Endothelial cell of umbilical vein (primary cell): ENCODE measurements around the gene SPRN. TPM values are rescaled to one million over a fixed set of nuclear protein-coding genes. Genes with fewer than 3 reads are reported as not detected.
"Not testable (repeated sequence)": the region's sequence is repeated elsewhere in the genome, so short reads cannot be mapped to it uniquely, and the experiment has no call there.

Experiments
- BruUV-seq: library from RNA; stranded (reverse); fragments of 400-500 nt; replicated peaks from 2 replicates; lab custom pipeline; 2021; lab: Mats Ljungman, UMichigan
- CTCF ChIA-PET: fragments of 300-600, 350-600 bp; sonication (Branson Sonifier 250); formaldehyde crosslinking; loops from one replicate; lab custom pipeline; 2021; ENCODE audit warnings: antibody characterized with exemption, inconsistent platforms; lab: Charles Lee
- POLR2A ChIA-PET: fragments of 300-600, 350-600 bp; sonication (Branson Sonifier 250); formaldehyde crosslinking; loops from one replicate; lab custom pipeline; 2021; ENCODE audit warnings: antibody characterized with exemption, inconsistent platforms; lab: Charles Lee
- DNase-seq: peaks from one replicate; pipeline ENCODE4 v3.0.0-alpha.2; 2011; ENCODE audit warnings: low read depth, low spot score
- FAIRE-seq: peaks from 2 replicates; lab custom pipeline; 2011; peaks lifted over from hg19 to GRCh38; lab: Jason Lieb, UNC
- H2AFZ ChIP-seq: 2 replicates; pipeline ENCODE4 v1.6.0; 2012; ENCODE audit warnings: low read depth, low read length, control low read depth, inconsistent platforms
- H3K27ac ChIP-seq: 2 replicates; pipeline ENCODE4 v1.5.1; 2011; ENCODE audit warnings: low read depth, mild to moderate bottlenecking, control low read depth, low read length, moderate library complexity; ENCODE audit not compliant: insufficient read depth
- H3K27me3 ChIP-seq, 2 experiments: 2 replicates each; pipeline versions ENCODE4 v1.6.0 to v1.6.1; 2011; ENCODE audit warnings: low read length in 2 of 2, mixed read lengths in 1 of 2; ENCODE audit not compliant: control insufficient read depth in 2 of 2, insufficient read depth in 2 of 2
- H3K36me3 ChIP-seq, 2 experiments: 2 replicates in 1 of 2; 3 replicates in 1 of 2; pipeline ENCODE4 v1.5.1; 2011; ENCODE audit warnings: low read length in 2 of 2, mild to moderate bottlenecking in 1 of 2, moderate library complexity in 1 of 2; ENCODE audit not compliant: control insufficient read depth in 2 of 2, insufficient read depth in 2 of 2; ENCODE audit errors: extremely low read depth in 1 of 2
- H3K4me1 ChIP-seq: 3 replicates; pipeline ENCODE4 v1.5.1; 2011; ENCODE audit warnings: mild to moderate bottlenecking, low read length; ENCODE audit not compliant: control insufficient read depth, insufficient read depth; ENCODE audit errors: extremely low read depth
- H3K4me2 ChIP-seq: 2 replicates; pipeline ENCODE4 v1.6.1; 2011; ENCODE audit warnings: low read length, control low read depth, mixed read lengths; ENCODE audit not compliant: insufficient read depth
- H3K4me3 ChIP-seq, 3 experiments: fragments of 200-600 bp in 1 of 3; sonication (generic), shearing (Covaris generic) in 1 of 3; replicated peaks in 1 of 3; 2 replicates each; pipeline ENCODE4 v1.5.1; 2011 to 2016; ENCODE audit warnings: control low read depth in 3 of 3, low read length in 3 of 3, mild to moderate bottlenecking in 2 of 3, inconsistent platforms in 1 of 3, low read depth in 1 of 3, moderate library complexity in 1 of 3; ENCODE audit not compliant: insufficient read depth in 1 of 3
- H3K79me2 ChIP-seq: 2 replicates; pipeline ENCODE4 v1.6.0; 2012; ENCODE audit warnings: low read length, inconsistent platforms; ENCODE audit not compliant: control insufficient read depth, insufficient read depth
- H3K9ac ChIP-seq: replicated peaks from 2 replicates; pipeline ENCODE3; 2011; ENCODE audit warnings: low read length, control low read depth; ENCODE audit not compliant: insufficient read depth; ENCODE audit errors: extremely low read depth
- H3K9me1 ChIP-seq: replicated peaks from 3 replicates; pipeline ENCODE4 v1.6.0; 2011; ENCODE audit warnings: mild to moderate bottlenecking, low read length; ENCODE audit not compliant: control insufficient read depth, insufficient read depth; ENCODE audit errors: extremely low read depth
- H3K9me3 ChIP-seq: replicated peaks from 2 replicates; pipeline ENCODE4 v1.5.1; 2012; ENCODE audit warnings: low read length, inconsistent platforms; ENCODE audit not compliant: control insufficient read depth, insufficient read depth
- H4K20me1 ChIP-seq: replicated peaks from 2 replicates; pipeline ENCODE3; 2011; ENCODE audit warnings: mild to moderate bottlenecking, low read length; ENCODE audit not compliant: control insufficient read depth, insufficient read depth; ENCODE audit errors: extremely low read depth
- CTCF ChIP-seq, 2 donors: IDR thresholded peaks; 1 replicate in 1 of 2; 2 replicates in 1 of 2; pipeline ENCODE4 v1.5.1; 2011; ENCODE audit warnings: low read length in 2 of 2, mild to moderate bottlenecking in 2 of 2, moderate library complexity in 2 of 2, control low read depth in 1 of 2, inconsistent platforms in 1 of 2, low read depth in 1 of 2; ENCODE audit not compliant: insufficient read depth in 1 of 2; ENCODE audit errors: extremely low read depth in 1 of 2
- EZH2 ChIP-seq: IDR thresholded peaks from 2 replicates; pipeline ENCODE4 v1.6.1; 2012; ENCODE audit warnings: borderline replicate concordance, low read depth, mild to moderate bottlenecking, moderate library complexity, low read length, inconsistent platforms; ENCODE audit not compliant: severe bottlenecking
- FOS ChIP-seq: IDR thresholded peaks from 2 replicates; pipeline ENCODE4 v1.6.1; 2011; ENCODE audit warnings: mild to moderate bottlenecking, low read length, moderate library complexity, borderline replicate concordance; ENCODE audit not compliant: insufficient read depth
- JUN ChIP-seq: IDR thresholded peaks from 2 replicates; pipeline ENCODE4 v1.6.1; 2011; ENCODE audit warnings: borderline replicate concordance, low read depth; ENCODE audit not compliant: insufficient read length, insufficient read depth
- dilution Hi-C: fragments of 300-500 bp; cut with MboI; formaldehyde crosslinking; loops from one replicate; pipeline ENCODE4 v1.15.0; 2019; ENCODE audit warnings: low sequenced_read_pairs; ENCODE audit not compliant: extremely low pct_ligation_motif_present
- intact Hi-C: fragments of 100-400 bp; cut with micrococcal nuclease; formaldehyde crosslinking; loops from one replicate; pipeline ENCODE4 v1.10.0; 2022
- polyA plus RNA-seq, 4 experiments: library from polyadenylated mRNA; depleted of rRNA in 3 of 4; stranded (reverse) in 3 of 4; unstranded in 1 of 4; fragments of >200 nt; gene quantifications; 2 replicates each; pipeline versions ENCODE4 v1.2.1 to v1.2.3, GENCODE V29; 2011 to 2012; ENCODE audit warnings: missing spikeins in 1 of 4
- total RNA-seq: library from RNA; stranded (reverse); gene quantifications from 2 replicates; pipeline ENCODE4 v1.2.3, GENCODE V29; 2021

Gene SPRN
- total and polyA plus RNA-seq, 2 donors (not counting 3 experiments of a cell fraction or from before 2014, with no cell fraction given), result 0.13 TPM; not detected in 1

DNA sequence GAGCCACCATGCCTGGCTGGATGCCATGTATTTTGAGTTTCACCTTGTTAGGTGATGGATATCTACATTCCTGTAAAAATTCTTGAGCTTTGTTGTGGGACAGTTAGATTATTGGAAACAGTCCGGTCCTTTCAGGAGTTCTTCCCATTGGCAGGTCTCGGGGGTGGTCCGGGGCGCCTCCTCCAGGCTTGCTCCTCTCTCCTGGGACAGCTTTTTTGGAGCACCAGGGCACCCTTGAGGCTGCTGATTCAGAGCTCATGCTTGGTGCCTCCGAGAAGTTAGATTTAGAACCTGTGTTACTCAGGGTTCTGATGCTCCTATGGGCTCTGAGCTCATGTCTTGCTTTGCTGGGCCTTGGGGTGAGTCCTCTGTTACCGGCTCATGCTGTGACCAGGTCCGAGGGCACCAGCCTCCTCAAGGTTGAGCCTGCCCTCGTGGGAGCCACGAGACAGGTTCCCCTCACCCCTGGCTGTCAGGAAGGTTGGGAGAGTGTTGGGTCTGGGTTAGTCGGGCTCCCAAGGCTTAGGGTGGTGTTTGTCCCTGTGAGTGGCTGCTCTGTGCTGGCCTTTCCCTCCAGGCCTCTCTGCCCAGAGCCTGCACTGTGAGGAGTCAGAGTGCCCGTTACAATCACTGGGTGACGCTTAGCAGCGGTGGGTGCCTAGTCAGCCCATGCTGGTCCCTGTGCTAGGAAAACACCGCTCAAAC lies 6.0 kb downstream of the SPRN start:
- CTCF ChIA-PET, result no interaction called here
- no peak for TF ChIP-seq CTCF (IDR thresholded peaks at IDR 0.05; ENCODE audit: extremely low read depth in 1 of 2, insufficient read depth in 1 of 2, low read depth in 1 of 2, low read length in 2 of 2)
- no peak for TF ChIP-seq EZH2
- TF ChIP-seq FOS, result no peak
- no peak for TF ChIP-seq JUN
- peaks cover 3% of the 10 kb centered on the region for H3K79me2 ChIP-seq
- peaks cover 7 to 8% of the 10 kb centered on the region in 2 experiments for H3K27me3 ChIP-seq
- no peaks in the 10 kb centered on the region for H3K9me1 ChIP-seq
- no peaks in the 10 kb centered on the region for H4K20me1 ChIP-seq
- DNase-seq, result no peak
- POLR2A ChIA-PET, result no interaction called here
- peaks cover 4 to 13% of the 10 kb centered on the region in 2 experiments for H3K36me3 ChIP-seq
- H2AFZ ChIP-seq, result no peak overlapping the region
- no peaks in the 10 kb centered on the region for H3K4me1 ChIP-seq
- no peak for FAIRE-seq
- no peak overlapping the region for H3K4me2 ChIP-seq
- H3K4me3 ChIP-seq, result no peak overlapping the region
- dilution Hi-C loops, result no loop called here
- no peak overlapping the region for H3K27ac ChIP-seq
- H3K9ac ChIP-seq, result no peak overlapping the region
- intact Hi-C loops, result no loop called here
- no peaks in the 10 kb centered on the region for H3K9me3 ChIP-seq
- BruUV-seq, result no TSS peak

- dilution Hi-C loops, result no loop called here
- Histone ChIP-seq H3K79me2 (peaks cover 9% of the 10 kb centered on the region), H2AFZ (no peak overlapping the region), H3K27me3 (no peaks in the 10 kb centered on the region), H3K4me3 (no peak overlapping the region), H3K36me3 (peaks cover 10 to 17% of the 10 kb centered on the region in 2 experiments), H3K4me2 (no peak overlapping the region), H4K20me1 (peaks cover 5% of the 10 kb centered on the region), H3K4me1 (no peaks in the 10 kb centered on the region), H3K9ac (no peak overlapping the region), H3K9me3 (no peaks in the 10 kb centered on the region), H3K27ac (no peak overlapping the region), H3K9me1 (no peaks in the 10 kb centered on the region)
- no peak for FAIRE-seq
- intact Hi-C loops, result no loop called here
- DNase-seq, result no peak
- ChIA-PET CTCF (no interaction called here), POLR2A (no interaction called here)
- no peak for TF ChIP-seq FOS
- BruUV-seq, result no TSS peak
These were observed 8.7 kb downstream of the SPRN start for GRCh38 chr10:133415752-133416151.

- H3K27ac ChIP-seq, H3K9me1 ChIP-seq, H3K4me3 ChIP-seq, dilution Hi-C loops, H2AFZ ChIP-seq, BruUV-seq, H3K9me3 ChIP-seq, CTCF ChIA-PET, H3K27me3 ChIP-seq, POLR2A ChIA-PET, FAIRE-seq, DNase-seq, intact Hi-C loops, H3K4me2 ChIP-seq, H4K20me1 ChIP-seq, H3K9ac ChIP-seq, H3K4me1 ChIP-seq: not testable (repeated sequence)
- peaks cover 22% of the 10 kb centered on the region for H3K79me2 ChIP-seq
- peaks cover 10 to 13% of the 10 kb centered on the region in 2 experiments for H3K36me3 ChIP-seq
These were observed 10.0 kb downstream of the SPRN start for GRCh38 chr10:133414401-133414800.
